K562 (cell line): ENCODE results near the gene HEPACAM2. TPM values are rescaled to one million over a fixed set of nuclear protein-coding genes. Genes with fewer than 3 reads are reported as not detected.
A peak's percentile ranks its signal among the peaks of the same experiment; 100 is the strongest.

Experiments used
- BACH1 ChIP-seq: fragments of 200-800 bp; sonication (Bioruptor generic); IDR thresholded peaks from 2 replicates; pipeline ENCODE4 v1.6.1; 2016; ENCODE audit warnings: missing genetic modification characterization, missing compliant biosample characterization
- FOXA1 ChIP-seq: fragments of 450-650 bp; IDR thresholded peaks from 2 replicates; pipeline ENCODE4 v1.6.1; 2016; ENCODE audit warnings: mild to moderate bottlenecking, borderline replicate concordance
- MAFF ChIP-seq: IDR thresholded peaks from 2 replicates; pipeline ENCODE4 v1.6.1; 2012; ENCODE audit warnings: low read length, improper control_type of control experiment
- MAFK ChIP-seq: IDR thresholded peaks from 2 replicates; pipeline ENCODE4 v1.6.1; 2011; ENCODE audit warnings: low read length, improper control_type of control experiment
- NFE2L1 ChIP-seq: fragments of 450-650 bp; IDR thresholded peaks from 2 replicates; pipeline ENCODE4 v1.6.1; 2016; ENCODE audit warnings: missing genetic modification characterization, low read depth, mild to moderate bottlenecking, missing compliant biosample characterization, moderate library complexity, borderline replicate concordance
- polyA plus RNA-seq, 8 experiments: library from polyadenylated mRNA; depleted of rRNA in 4 of 8; stranded (reverse) in 5 of 8; unstranded in 3 of 8; fragments of >200 nt; fragmentation: Nextera tagmentation in 2 of 8; fragmentation: Illumina TruSeq in 1 of 8; extraction: Ambion mirVana in 2 of 8; extraction: Trizol in 1 of 8; gene quantifications; 2 replicates each; pipeline versions ENCODE4 v1.2.1 to v1.2.3, GENCODE V29; 2011 to 2014; ENCODE audit warnings: inconsistent platforms in 1 of 8, missing spikeins in 1 of 8
- total RNA-seq, 7 experiments: library from RNA; depleted of rRNA in 6 of 7; stranded (reverse); fragments of >200 nt in 6 of 7; fragmentation: Illumina TruSeq in 2 of 7; extraction: Trizol in 2 of 7; gene quantifications; 2 replicates each; pipeline versions ENCODE4 v1.2.1 to v1.2.3, GENCODE V29; 2011 to 2021; ENCODE audit warnings: low replicate concordance in 1 of 7
- TF ChIP-seq, protein P1 (sequence below): fragments of 250-450 bp; sonication (Bioruptor Pico); IDR thresholded peaks from 2 replicates; pipeline ENCODE4 v1.8.0; 2021; ENCODE audit warnings: mild to moderate bottlenecking, moderate library complexity
- TF ChIP-seq, protein P2 (sequence below): fragments of 450-650 bp; IDR thresholded peaks from 2 replicates; pipeline ENCODE4 v1.6.1; 2016
- TF ChIP-seq, protein P3 (sequence below): fragments of 250-450 bp; sonication (Bioruptor Pico); IDR thresholded peaks from 2 replicates; pipeline ENCODE4 v1.5.0; 2021; ENCODE audit warnings: mild to moderate bottlenecking, borderline replicate concordance

Gene HEPACAM2
- total and polyA plus RNA-seq, 9 of the 15 experiments (the other 6 are each of a cell fraction or from before 2014, with no cell fraction given): 2.0 to 6.5 (median 3.9) TPM

GRCh38 chr7:93146472-93147141 is 79.7 kb downstream of the HEPACAM2 start (continued):
- TF ChIP-seq, protein P1, sequence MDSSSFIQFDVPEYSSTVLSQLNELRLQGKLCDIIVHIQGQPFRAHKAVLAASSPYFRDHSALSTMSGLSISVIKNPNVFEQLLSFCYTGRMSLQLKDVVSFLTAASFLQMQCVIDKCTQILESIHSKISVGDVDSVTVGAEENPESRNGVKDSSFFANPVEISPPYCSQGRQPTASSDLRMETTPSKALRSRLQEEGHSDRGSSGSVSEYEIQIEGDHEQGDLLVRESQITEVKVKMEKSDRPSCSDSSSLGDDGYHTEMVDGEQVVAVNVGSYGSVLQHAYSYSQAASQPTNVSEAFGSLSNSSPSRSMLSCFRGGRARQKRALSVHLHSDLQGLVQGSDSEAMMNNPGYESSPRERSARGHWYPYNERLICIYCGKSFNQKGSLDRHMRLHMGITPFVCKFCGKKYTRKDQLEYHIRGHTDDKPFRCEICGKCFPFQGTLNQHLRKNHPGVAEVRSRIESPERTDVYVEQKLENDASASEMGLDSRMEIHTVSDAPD (CRISPR knock-in tag): no peak
- TF ChIP-seq MAFK (peak; percentile 38; the same call in 1 of the 2 replicates), NFE2L1 (peak; percentile 36; the same call in 1 of the 2 replicates), BACH1 (tag) (0 out of 2 replicates have a peak, but pooled peaks have one; percentile 27), FOXA1 (no peak), MAFF (peak; percentile 68)
- TF ChIP-seq, protein P2, sequence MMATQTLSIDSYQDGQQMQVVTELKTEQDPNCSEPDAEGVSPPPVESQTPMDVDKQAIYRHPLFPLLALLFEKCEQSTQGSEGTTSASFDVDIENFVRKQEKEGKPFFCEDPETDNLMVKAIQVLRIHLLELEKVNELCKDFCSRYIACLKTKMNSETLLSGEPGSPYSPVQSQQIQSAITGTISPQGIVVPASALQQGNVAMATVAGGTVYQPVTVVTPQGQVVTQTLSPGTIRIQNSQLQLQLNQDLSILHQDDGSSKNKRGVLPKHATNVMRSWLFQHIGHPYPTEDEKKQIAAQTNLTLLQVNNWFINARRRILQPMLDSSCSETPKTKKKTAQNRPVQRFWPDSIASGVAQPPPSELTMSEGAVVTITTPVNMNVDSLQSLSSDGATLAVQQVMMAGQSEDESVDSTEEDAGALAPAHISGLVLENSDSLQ: peak; percentile 37; the same call in 1 of the 2 replicates
- TF ChIP-seq, protein P3, sequence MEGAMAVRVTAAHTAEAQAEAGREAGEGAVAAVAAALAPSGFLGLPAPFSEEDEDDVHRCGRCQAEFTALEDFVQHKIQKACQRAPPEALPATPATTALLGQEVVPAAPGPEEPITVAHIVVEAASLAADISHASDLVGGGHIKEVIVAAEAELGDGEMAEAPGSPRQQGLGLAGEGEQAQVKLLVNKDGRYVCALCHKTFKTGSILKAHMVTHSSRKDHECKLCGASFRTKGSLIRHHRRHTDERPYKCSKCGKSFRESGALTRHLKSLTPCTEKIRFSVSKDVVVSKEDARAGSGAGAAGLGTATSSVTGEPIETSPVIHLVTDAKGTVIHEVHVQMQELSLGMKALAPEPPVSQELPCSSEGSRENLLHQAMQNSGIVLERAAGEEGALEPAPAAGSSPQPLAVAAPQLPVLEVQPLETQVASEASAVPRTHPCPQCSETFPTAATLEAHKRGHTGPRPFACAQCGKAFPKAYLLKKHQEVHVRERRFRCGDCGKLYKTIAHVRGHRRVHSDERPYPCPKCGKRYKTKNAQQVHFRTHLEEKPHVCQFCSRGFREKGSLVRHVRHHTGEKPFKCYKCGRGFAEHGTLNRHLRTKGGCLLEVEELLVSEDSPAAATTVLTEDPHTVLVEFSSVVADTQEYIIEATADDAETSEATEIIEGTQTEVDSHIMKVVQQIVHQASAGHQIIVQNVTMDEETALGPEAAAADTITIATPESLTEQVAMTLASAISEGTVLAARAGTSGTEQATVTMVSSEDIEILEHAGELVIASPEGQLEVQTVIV: no peak
